Endothelial cell of umbilical vein (primary cell): ENCODE measurements around the gene PRSS56. TPM values are rescaled to one million over a fixed set of nuclear protein-coding genes. Genes with fewer than 3 reads are reported as not detected.

Experiments used
- BruUV-seq: library from RNA; stranded (reverse); fragments of 400-500 nt; replicated peaks from 2 replicates; lab custom pipeline; 2021; lab: Mats Ljungman, UMichigan
- CTCF ChIA-PET: fragments of 300-600, 350-600 bp; sonication (Branson Sonifier 250); formaldehyde crosslinking; loops from one replicate; lab custom pipeline; 2021; ENCODE audit warnings: antibody characterized with exemption, inconsistent platforms; lab: Charles Lee
- POLR2A ChIA-PET: fragments of 300-600, 350-600 bp; sonication (Branson Sonifier 250); formaldehyde crosslinking; loops from one replicate; lab custom pipeline; 2021; ENCODE audit warnings: antibody characterized with exemption, inconsistent platforms; lab: Charles Lee
- DNase-seq: peaks from one replicate; pipeline ENCODE4 v3.0.0-alpha.2; 2011; ENCODE audit warnings: low read depth, low spot score
- FAIRE-seq: peaks from 2 replicates; lab custom pipeline; 2011; peaks lifted over from hg19 to GRCh38; lab: Jason Lieb, UNC
- H2AFZ ChIP-seq: 2 replicates; pipeline ENCODE4 v1.6.0; 2012; ENCODE audit warnings: low read depth, low read length, control low read depth, inconsistent platforms
- H3K27ac ChIP-seq: 2 replicates; pipeline ENCODE4 v1.5.1; 2011; ENCODE audit warnings: low read depth, mild to moderate bottlenecking, control low read depth, low read length, moderate library complexity; ENCODE audit not compliant: insufficient read depth
- H3K27me3 ChIP-seq, 2 experiments: 2 replicates each; pipeline versions ENCODE4 v1.6.0 to v1.6.1; 2011; ENCODE audit warnings: low read length in 2 of 2, mixed read lengths in 1 of 2; ENCODE audit not compliant: control insufficient read depth in 2 of 2, insufficient read depth in 2 of 2
- H3K36me3 ChIP-seq, 2 experiments: 2 replicates in 1 of 2; 3 replicates in 1 of 2; pipeline ENCODE4 v1.5.1; 2011; ENCODE audit warnings: low read length in 2 of 2, mild to moderate bottlenecking in 1 of 2, moderate library complexity in 1 of 2; ENCODE audit not compliant: control insufficient read depth in 2 of 2, insufficient read depth in 2 of 2; ENCODE audit errors: extremely low read depth in 1 of 2
- H3K4me1 ChIP-seq: 3 replicates; pipeline ENCODE4 v1.5.1; 2011; ENCODE audit warnings: mild to moderate bottlenecking, low read length; ENCODE audit not compliant: control insufficient read depth, insufficient read depth; ENCODE audit errors: extremely low read depth
- H3K4me2 ChIP-seq: 2 replicates; pipeline ENCODE4 v1.6.1; 2011; ENCODE audit warnings: low read length, control low read depth, mixed read lengths; ENCODE audit not compliant: insufficient read depth
- H3K4me3 ChIP-seq, 3 experiments: fragments of 200-600 bp in 1 of 3; sonication (generic), shearing (Covaris generic) in 1 of 3; replicated peaks in 1 of 3; 2 replicates each; pipeline ENCODE4 v1.5.1; 2011 to 2016; ENCODE audit warnings: control low read depth in 3 of 3, low read length in 3 of 3, mild to moderate bottlenecking in 2 of 3, inconsistent platforms in 1 of 3, low read depth in 1 of 3, moderate library complexity in 1 of 3; ENCODE audit not compliant: insufficient read depth in 1 of 3
- H3K79me2 ChIP-seq: 2 replicates; pipeline ENCODE4 v1.6.0; 2012; ENCODE audit warnings: low read length, inconsistent platforms; ENCODE audit not compliant: control insufficient read depth, insufficient read depth
- H3K9ac ChIP-seq: replicated peaks from 2 replicates; pipeline ENCODE3; 2011; ENCODE audit warnings: low read length, control low read depth; ENCODE audit not compliant: insufficient read depth; ENCODE audit errors: extremely low read depth
- H3K9me1 ChIP-seq: replicated peaks from 3 replicates; pipeline ENCODE4 v1.6.0; 2011; ENCODE audit warnings: mild to moderate bottlenecking, low read length; ENCODE audit not compliant: control insufficient read depth, insufficient read depth; ENCODE audit errors: extremely low read depth
- H3K9me3 ChIP-seq: replicated peaks from 2 replicates; pipeline ENCODE4 v1.5.1; 2012; ENCODE audit warnings: low read length, inconsistent platforms; ENCODE audit not compliant: control insufficient read depth, insufficient read depth
- H4K20me1 ChIP-seq: replicated peaks from 2 replicates; pipeline ENCODE3; 2011; ENCODE audit warnings: mild to moderate bottlenecking, low read length; ENCODE audit not compliant: control insufficient read depth, insufficient read depth; ENCODE audit errors: extremely low read depth
- CTCF ChIP-seq, 2 donors: IDR thresholded peaks; 1 replicate in 1 of 2; 2 replicates in 1 of 2; pipeline ENCODE4 v1.5.1; 2011; ENCODE audit warnings: low read length in 2 of 2, mild to moderate bottlenecking in 2 of 2, moderate library complexity in 2 of 2, control low read depth in 1 of 2, inconsistent platforms in 1 of 2, low read depth in 1 of 2; ENCODE audit not compliant: insufficient read depth in 1 of 2; ENCODE audit errors: extremely low read depth in 1 of 2
- EZH2 ChIP-seq: IDR thresholded peaks from 2 replicates; pipeline ENCODE4 v1.6.1; 2012; ENCODE audit warnings: borderline replicate concordance, low read depth, mild to moderate bottlenecking, moderate library complexity, low read length, inconsistent platforms; ENCODE audit not compliant: severe bottlenecking
- FOS ChIP-seq: IDR thresholded peaks from 2 replicates; pipeline ENCODE4 v1.6.1; 2011; ENCODE audit warnings: mild to moderate bottlenecking, low read length, moderate library complexity, borderline replicate concordance; ENCODE audit not compliant: insufficient read depth
- GATA2 ChIP-seq: IDR thresholded peaks from 2 replicates; pipeline ENCODE4 v1.7.0; 2011; ENCODE audit warnings: low read depth, mild to moderate bottlenecking, moderate library complexity, mixed read lengths, low read length; ENCODE audit not compliant: insufficient read length, insufficient read depth
- JUN ChIP-seq: IDR thresholded peaks from 2 replicates; pipeline ENCODE4 v1.6.1; 2011; ENCODE audit warnings: borderline replicate concordance, low read depth; ENCODE audit not compliant: insufficient read length, insufficient read depth
- MAX ChIP-seq: IDR thresholded peaks from 2 replicates; pipeline ENCODE4 v1.6.1; 2011; ENCODE audit not compliant: insufficient read depth, insufficient read length
- MYC ChIP-seq: IDR thresholded peaks from one replicate; pipeline ENCODE4 v1.6.1; 2011; ENCODE audit warnings: mild to moderate bottlenecking, low read depth, low read length
- POLR2A ChIP-seq: IDR thresholded peaks from 2 replicates; pipeline ENCODE4 v1.6.1; 2012; ENCODE audit warnings: low read depth, mild to moderate bottlenecking, control low read depth, low read length
- POLR2AphosphoS5 ChIP-seq: IDR thresholded peaks from 2 replicates; pipeline ENCODE4 v1.6.1; 2012; ENCODE audit warnings: low read depth, mild to moderate bottlenecking, control low read depth, low read length, moderate library complexity; ENCODE audit not compliant: insufficient read depth
- dilution Hi-C: fragments of 300-500 bp; cut with MboI; formaldehyde crosslinking; loops from one replicate; pipeline ENCODE4 v1.15.0; 2019; ENCODE audit warnings: low sequenced_read_pairs; ENCODE audit not compliant: extremely low pct_ligation_motif_present
- intact Hi-C: fragments of 100-400 bp; cut with micrococcal nuclease; formaldehyde crosslinking; loops from one replicate; pipeline ENCODE4 v1.10.0; 2022
- polyA plus RNA-seq, 4 experiments: library from polyadenylated mRNA; depleted of rRNA in 3 of 4; stranded (reverse) in 3 of 4; unstranded in 1 of 4; fragments of >200 nt; gene quantifications; 2 replicates each; pipeline versions ENCODE4 v1.2.1 to v1.2.3, GENCODE V29; 2011 to 2012; ENCODE audit warnings: missing spikeins in 1 of 4
- total RNA-seq: library from RNA; stranded (reverse); gene quantifications from 2 replicates; pipeline ENCODE4 v1.2.3, GENCODE V29; 2021

PRSS56 gene
- total and polyA plus RNA-seq, 2 donors (not counting 3 experiments of a cell fraction or from before 2014, with no cell fraction given) = not detected

- Histone ChIP-seq H3K4me2 (no peak overlapping the region), H3K36me3 (no peaks in the 10 kb centered on the region), H3K4me1 (no peaks in the 10 kb centered on the region), H3K4me3 (no peak overlapping the region), H3K79me2 (no peaks in the 10 kb centered on the region), H3K9ac (no peak overlapping the region), H3K9me3 (no peaks in the 10 kb centered on the region), H3K27ac (no peak overlapping the region), H4K20me1 (no peaks in the 10 kb centered on the region), H2AFZ (no peak overlapping the region), H3K27me3 (peaks cover under 1 to 7% of the 10 kb centered on the region in 2 experiments), H3K9me1 (no peaks in the 10 kb centered on the region)
- intact Hi-C loops (no loop called here), dilution Hi-C loops (no loop called here)
- ChIA-PET POLR2A (no interaction called here), CTCF (interaction anchor here (0.5 to 1.8 kb wide), 2 partner anchors 21 to 55 kb away, joined by 3 read pairs; partner anchors contain the start of genes EIF4E2 and TIGD1)
- no peak for TF ChIP-seq POLR2AphosphoS5
- no peak for TF ChIP-seq JUN
- DNase-seq (no peak), FAIRE-seq (no peak)
- no TSS peak for BruUV-seq
Observed at GRCh38 chr2:232528746-232529460, 8.7 kb downstream of the PRSS56 start.

- Histone ChIP-seq H3K9ac (no peak overlapping the region), H3K36me3 (no peaks in the 10 kb centered on the region), H3K27me3 (peaks cover 0 to 2% of the 10 kb centered on the region in 2 experiments), H2AFZ (no peak overlapping the region), H3K4me3 (no peak overlapping the region), H3K4me2 (no peak overlapping the region), H3K4me1 (no peaks in the 10 kb centered on the region), H4K20me1 (no peaks in the 10 kb centered on the region), H3K9me3 (no peaks in the 10 kb centered on the region), H3K79me2 (no peaks in the 10 kb centered on the region), H3K9me1 (no peaks in the 10 kb centered on the region), H3K27ac (no peak overlapping the region)
- FAIRE-seq (no peak), DNase-seq (no peak)
- ChIA-PET POLR2A (no interaction called here), CTCF (interaction anchor here (1.8 kb wide), 1 partner anchor 20 kb away, joined by 3 read pairs; the partner anchor contains the start of genes EIF4E2 and TIGD1)
- intact Hi-C loops (no loop called here), dilution Hi-C loops (no loop called here)
- BruUV-seq = no TSS peak
- TF ChIP-seq EZH2 (no peak), MAX (no peak), MYC (no peak), JUN (no peak), FOS (no peak), POLR2AphosphoS5 (no peak), POLR2A (no peak), CTCF (IDR thresholded peaks at IDR 0.05; ENCODE audit: extremely low read depth in 1 of 2, insufficient read depth in 1 of 2, low read depth in 1 of 2, low read length in 2 of 2) (no peak), GATA2 (no peak)
Observed at GRCh38 chr2:232529806-232530547, 9.8 kb downstream of the PRSS56 start.
